ENCODE data around the gene OTUD1. TPM values are rescaled to one million over a fixed set of nuclear protein-coding genes. Genes with fewer than 3 reads are reported as not detected.

Gene OTUD1
- total and polyA plus RNA-seq, 10 of the 15 experiments (the other 5 are each of a cell fraction or from before 2014, with no cell fraction given), result 0.18 to 1.6 (median 0.63) TPM; not detected in 1

GRCh38 chr10:23461557-23461956 lies 22.7 kb downstream of the OTUD1 start (continued):
- TF ChIP-seq REST (IDR thresholded peaks at IDR 0.05; ENCODE audit: low read depth, low read length) (no peak), SUPT20H (IDR thresholded peaks at IDR 0.05; ENCODE audit: borderline replicate concordance, control insufficient read depth, low read depth, low read length) (no peak), ZSCAN29 (IDR thresholded peaks at IDR 0.05) (no peak), CHD2 (IDR thresholded peaks at IDR 0.05; ENCODE audit: borderline replicate concordance, low read depth, low read length) (no peak), YY1 (IDR thresholded peaks at IDR 0.05; ENCODE audit: low read depth, low read length) (no peak), RBBP5 (conservative IDR thresholded peaks at IDR 0.05) (no peak), E2F4 (IDR thresholded peaks at IDR 0.05; ENCODE audit: low read depth, low read length) (no peak), HDAC6 (IDR thresholded peaks at IDR 0.05; ENCODE audit: unreplicated experiment) (no peak)

- no peak overlapping the region for H3K27ac ChIP-seq (ENCODE audit: control insufficient read depth, insufficient read depth)
- no peaks in the 10 kb centered on the region for H3K27me3 ChIP-seq (replicated peaks in 1 of 2; ENCODE audit: control insufficient read depth in 2 of 2, insufficient read depth in 2 of 2, low read length in 1 of 2)
- ChIA-PET CTCF (no interaction called here), SMC1A (ENCODE audit: uncharacterized antibody, unreplicated experiment) (no interaction called here), POLR2A (no interaction called here), RAD21 (ENCODE audit: unreplicated experiment) (no interaction called here)
- in situ Hi-C loops (cut with MboI), result no loop called here
- intact Hi-C loops (cut with micrococcal nuclease; ENCODE audit: unreplicated experiment), result no loop called here
- H3K4me1 ChIP-seq (ENCODE audit: control insufficient read depth, insufficient read depth, low read length), result no peaks in the 10 kb centered on the region
- H3K4me3 ChIP-seq, result no peak overlapping the region
- H3K9me3 ChIP-seq (replicated peaks; ENCODE audit: control insufficient read depth, insufficient read depth, low read length), result no peaks in the 10 kb centered on the region
- 27% methylated on average over 4 of the region's 4 CpGs for WGBS (ENCODE audit: insufficient coverage, insufficient replicate concordance, low lambda C conversion rate, missing lambda C conversion rate)
- H3K9ac ChIP-seq (ENCODE audit: control insufficient read depth, insufficient read depth, low read length), result no peak overlapping the region
- H3K79me2 ChIP-seq (ENCODE audit: control insufficient read depth, insufficient read depth, low read length), result no peaks in the 10 kb centered on the region
- ATAC-seq (no peak), FAIRE-seq (no peak), DNase-seq (ENCODE audit: low read depth, low spot score) (no peak)
- H3K36me3 ChIP-seq (ENCODE audit: control insufficient read depth in 2 of 2, insufficient read depth in 2 of 2, low read length in 1 of 2), result no peaks in the 10 kb centered on the region
- H3K4me2 ChIP-seq (ENCODE audit: control insufficient read depth, insufficient read depth), result no peak overlapping the region
- no peak overlapping the region for H2AFZ ChIP-seq (ENCODE audit: control insufficient read depth, low read depth, low read length)
- H4K20me1 ChIP-seq (ENCODE audit: control insufficient read depth, insufficient read depth), result no peaks in the 10 kb centered on the region
- no TSS peak for BruUV-seq (replicated peaks)
- no peak for TF ChIP-seq PAX5 (IDR thresholded peaks at IDR 0.05; ENCODE audit: borderline replicate concordance, low read depth, low read length)
- no peak for TF ChIP-seq KAT2A (conservative IDR thresholded peaks at IDR 0.05; ENCODE audit: control insufficient read depth, low read depth, low read length)
- TF ChIP-seq ZNF622 (IDR thresholded peaks at IDR 0.05), result no peak
- TF ChIP-seq CBFB (IDR thresholded peaks at IDR 0.05; ENCODE audit: low read depth), result no peak
- TF ChIP-seq NKRF (conservative IDR thresholded peaks at IDR 0.05), result no peak
- no peak for TF ChIP-seq IKZF2 (IDR thresholded peaks at IDR 0.05)
- no peak for TF ChIP-seq RBBP5 (conservative IDR thresholded peaks at IDR 0.05)
- TF ChIP-seq CHD1 (IDR thresholded peaks at IDR 0.05; ENCODE audit: low read depth, low read length), result no peak
Observed at GRCh38 chr10:23467012-23467411, 28.1 kb downstream of the OTUD1 start.

Measured in GM12878 (cell line).